BLaER1 (cell line): ENCODE data around the gene SEPTIN12.
"Not testable (repeated sequence)": the region's sequence is repeated elsewhere in the genome, so short reads cannot be mapped to it uniquely, and the experiment has no call there.

ENCODE experiments used
- H3K27ac ChIP-seq: shearing (Covaris generic); formaldehyde crosslinking; 2 replicates; pipeline ENCODE4 v1.8.1; 2022
- H3K27me3 ChIP-seq: shearing (Covaris generic); formaldehyde crosslinking; 2 replicates; pipeline ENCODE4 v1.8.1; 2022
- H3K36me3 ChIP-seq: shearing (Covaris generic); formaldehyde crosslinking; 2 replicates; pipeline ENCODE4 v1.8.1; 2022
- H3K4me1 ChIP-seq: shearing (Covaris generic); formaldehyde crosslinking; 2 replicates; pipeline ENCODE4 v1.8.1; 2022
- H3K4me2 ChIP-seq: shearing (Covaris generic); formaldehyde crosslinking; 2 replicates; pipeline ENCODE4 v1.8.1; 2022
- H3K4me3 ChIP-seq: shearing (Covaris generic); formaldehyde crosslinking; 2 replicates; pipeline ENCODE4 v1.8.1; 2022
- H3K9ac ChIP-seq: shearing (Covaris generic); formaldehyde crosslinking; 2 replicates; pipeline ENCODE4 v1.8.1; 2022
- H3K9me3 ChIP-seq: shearing (Covaris generic); formaldehyde crosslinking; 2 replicates; pipeline ENCODE4 v1.8.1; 2022
- H4K20me1 ChIP-seq: shearing (Covaris generic); formaldehyde crosslinking; 2 replicates; pipeline ENCODE4 v1.8.1; 2022
- Cebpa-rat ChIP-seq: shearing (Covaris generic); IDR thresholded peaks from 2 replicates; pipeline ENCODE4 v1.8.1; 2022

SEPTIN12 gene

DNA sequence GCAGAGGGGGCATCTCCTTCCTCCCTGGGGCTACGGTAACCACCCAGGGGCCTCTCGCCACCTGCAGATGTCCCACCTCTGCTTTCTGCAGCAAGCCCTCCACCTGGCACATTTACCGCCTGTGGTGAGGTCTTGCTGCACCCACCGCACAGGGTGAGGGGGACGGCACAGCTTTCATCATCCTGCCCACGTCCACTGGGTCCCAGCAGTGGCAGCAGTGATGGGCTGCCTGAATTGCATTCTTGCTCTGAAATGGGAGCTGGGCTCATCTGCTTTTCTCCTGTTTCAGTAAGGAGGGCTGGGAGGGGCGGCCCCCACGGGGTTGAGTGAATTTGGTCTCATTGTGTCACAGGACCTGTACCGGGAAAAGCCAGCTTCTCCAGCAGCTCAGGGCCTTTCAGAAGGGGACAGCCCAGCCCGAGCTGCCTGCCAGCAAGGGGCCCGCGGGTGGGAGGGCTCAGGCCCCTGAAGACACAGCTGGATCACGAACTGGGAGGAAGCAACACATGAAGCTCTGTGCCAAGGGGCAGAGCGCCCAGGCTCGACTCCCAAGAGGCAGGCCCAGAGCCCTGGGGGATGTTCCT, 41.1 kb downstream of the SEPTIN12 start:
- Histone ChIP-seq H3K4me3 (peak overlapping the region; percentile 22; the same call in 1 of the 2 replicates), H3K9ac (peak overlapping the region; percentile 49), H3K27me3 (no peaks in the 10 kb centered on the region), H4K20me1 (peaks cover 23% of the 10 kb centered on the region; the same call in 1 of the 2 replicates), H3K36me3 (peaks cover 24% of the 10 kb centered on the region), H3K27ac (peak overlapping the region; percentile 60), H3K9me3 (no peaks in the 10 kb centered on the region), H3K4me2 (peak overlapping the region; percentile 86), H3K4me1 (peaks cover 62% of the 10 kb centered on the region)
- no peak for TF ChIP-seq Cebpa-rat

- H3K27ac ChIP-seq: peak overlapping the region; percentile 60
- TF ChIP-seq Cebpa-rat: no peak
- no peaks in the 10 kb centered on the region for H3K27me3 ChIP-seq
- peak overlapping the region; percentile 86 for H3K4me2 ChIP-seq
- peaks cover 62% of the 10 kb centered on the region for H3K4me1 ChIP-seq
- peaks cover 15% of the 10 kb centered on the region for H3K36me3 ChIP-seq
- no peak overlapping the region for H3K4me3 ChIP-seq
- H3K9ac ChIP-seq: no peak overlapping the region; the same call in 1 of the 2 replicates
- H3K9me3 ChIP-seq: no peaks in the 10 kb centered on the region
- H4K20me1 ChIP-seq: 0 out of 2 replicates have a peak, but pooled peaks cover 15% of the 10 kb centered on the region
These were observed 41.9 kb downstream of the SEPTIN12 start for GRCh38 chr16:4746215-4746614.

GRCh38 chr16:4745274-4745569, 42.9 kb downstream of the SEPTIN12 start:
- no peak for TF ChIP-seq Cebpa-rat
- H3K4me3 ChIP-seq: no peak overlapping the region
- H3K9me3 ChIP-seq: no peaks in the 10 kb centered on the region
- H3K4me1 ChIP-seq: peaks cover 62% of the 10 kb centered on the region
- H3K4me2 ChIP-seq: no peak overlapping the region
- H3K27me3 ChIP-seq: no peaks in the 10 kb centered on the region
- 0 out of 2 replicates have a peak, but pooled peaks cover 11% of the 10 kb centered on the region for H4K20me1 ChIP-seq
- H3K27ac ChIP-seq: no peak overlapping the region
- H3K36me3 ChIP-seq: peaks cover 6% of the 10 kb centered on the region; the same call in 1 of the 2 replicates
- H3K9ac ChIP-seq: no peak overlapping the region

DNA sequence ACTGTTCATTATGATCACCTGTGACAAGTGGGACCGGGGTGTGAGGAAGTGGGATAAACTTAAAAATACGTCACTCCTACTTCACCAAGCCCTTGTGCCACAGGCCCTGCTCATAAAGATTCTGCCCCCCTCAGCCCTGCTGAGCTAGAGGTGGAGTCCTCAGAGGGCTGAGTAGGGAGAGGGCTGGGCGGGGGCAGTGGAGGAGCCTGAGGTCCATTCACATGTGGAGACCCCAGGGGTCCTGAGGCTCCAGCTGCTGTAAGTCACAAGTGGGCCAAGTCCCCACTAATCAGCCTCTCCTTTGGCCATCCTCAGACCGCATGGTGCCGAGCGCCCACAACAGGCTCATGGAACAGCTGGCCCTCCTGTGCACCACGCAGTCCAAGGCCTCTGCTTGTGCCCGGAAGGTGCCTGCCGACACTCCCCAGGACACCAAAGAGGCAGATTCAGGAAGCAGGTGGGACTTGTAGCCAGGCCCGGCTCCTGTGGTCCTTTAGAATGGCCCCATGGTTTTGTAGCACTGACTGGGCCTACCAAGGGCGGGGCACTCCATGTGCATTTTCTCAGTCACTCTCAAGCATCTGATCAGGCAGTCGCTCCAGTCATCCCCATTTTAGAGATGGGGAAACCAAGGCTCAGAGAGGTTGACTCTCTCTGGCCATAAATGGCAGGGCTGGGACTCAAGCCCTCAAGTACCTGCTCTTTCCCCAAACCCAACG, 43.4 kb downstream of the SEPTIN12 start:
- Histone ChIP-seq H3K9ac (no peak overlapping the region), H3K4me1 (peaks cover 58% of the 10 kb centered on the region), H3K36me3 (peaks cover 1% of the 10 kb centered on the region; the same call in 1 of the 2 replicates), H3K27ac (no peak overlapping the region), H4K20me1 (0 out of 2 replicates have a peak, but pooled peaks cover 6% of the 10 kb centered on the region), H3K27me3 (no peaks in the 10 kb centered on the region), H3K9me3 (no peaks in the 10 kb centered on the region), H3K4me2 (no peak overlapping the region), H3K4me3 (no peak overlapping the region)
- TF ChIP-seq Cebpa-rat: no peak

DNA sequence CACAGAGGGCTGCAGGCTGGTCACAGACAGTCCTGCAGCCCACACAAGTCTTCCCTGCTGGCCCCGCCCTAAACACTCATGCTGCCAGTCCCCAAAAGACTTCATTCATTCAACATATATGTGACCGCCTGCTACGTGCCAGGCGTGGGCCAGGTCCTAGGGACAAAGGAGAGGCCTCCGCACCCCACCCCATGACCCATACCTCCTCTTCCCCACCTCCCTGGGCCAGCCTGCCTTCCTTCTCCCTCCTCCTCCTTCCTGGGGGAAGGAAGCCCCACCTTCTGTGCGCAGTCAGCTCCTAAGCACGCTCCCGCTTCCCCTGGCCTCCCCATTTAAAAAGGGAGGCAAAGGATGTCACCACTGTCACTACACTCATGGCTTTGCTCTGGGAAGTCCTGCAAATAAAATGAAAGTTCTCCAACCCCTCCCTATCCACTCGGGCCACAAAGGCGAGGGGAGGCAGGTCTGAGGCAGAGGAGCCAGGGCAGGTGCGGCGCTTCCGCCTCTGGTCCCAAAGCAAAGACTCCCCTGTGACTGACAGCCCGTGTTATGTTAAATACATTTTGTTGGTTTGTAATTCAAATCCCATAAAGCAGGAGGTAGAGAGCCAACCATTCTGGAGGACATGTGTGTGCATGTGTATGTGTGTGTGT, 44.8 kb downstream of the SEPTIN12 start:
- no peaks in the 10 kb centered on the region for H3K27me3 ChIP-seq
- no peaks in the 10 kb centered on the region for H3K9me3 ChIP-seq
- peaks cover 50% of the 10 kb centered on the region for H3K4me1 ChIP-seq
- H3K4me2 ChIP-seq: peak overlapping the region; percentile 52
- no peak for TF ChIP-seq Cebpa-rat
- H4K20me1 ChIP-seq: 0 out of 2 replicates have a peak, but pooled peaks cover 5% of the 10 kb centered on the region
- H3K27ac ChIP-seq: no peak overlapping the region
- H3K9ac ChIP-seq: peak overlapping the region; percentile 31; the same call in 1 of the 2 replicates
- no peak overlapping the region for H3K4me3 ChIP-seq
- no peaks in the 10 kb centered on the region for H3K36me3 ChIP-seq

- H4K20me1 ChIP-seq, H3K27me3 ChIP-seq, H3K9ac ChIP-seq: not testable (repeated sequence)
These were observed 49.8 kb downstream of the SEPTIN12 start for GRCh38 chr16:4738370-4738769.

DNA sequence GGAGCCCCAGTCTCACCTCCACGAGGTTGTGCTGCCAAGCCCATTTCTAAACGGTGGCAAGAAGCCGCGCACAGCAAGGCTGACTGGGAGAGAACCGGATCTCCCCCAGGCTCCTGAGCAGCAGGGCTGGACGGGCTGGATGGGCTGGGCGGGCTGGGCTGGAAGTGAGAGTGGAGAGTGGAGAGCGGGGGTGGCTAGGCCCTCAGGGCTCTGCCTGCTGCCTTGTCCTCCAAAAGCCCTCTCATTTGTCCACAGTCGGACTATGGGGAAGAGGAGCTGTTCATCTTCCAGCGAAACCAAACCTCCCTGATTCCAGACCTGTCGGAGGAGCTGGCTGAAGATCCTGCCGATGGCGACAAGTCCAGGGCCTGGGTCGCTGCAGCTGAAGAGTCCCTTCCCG, 50.6 kb downstream of the SEPTIN12 start:
- H4K20me1 ChIP-seq: no peaks in the 10 kb centered on the region
- no peak overlapping the region for H3K9ac ChIP-seq
- no peak for TF ChIP-seq Cebpa-rat

More at GRCh38 chr16:4738370-4738769, 49.8 kb downstream of the SEPTIN12 start:
- H3K4me3 ChIP-seq, H3K9me3 ChIP-seq, H3K27ac ChIP-seq, H3K36me3 ChIP-seq, H3K4me2 ChIP-seq: not testable (repeated sequence)
- H3K4me1 ChIP-seq: peaks cover 32% of the 10 kb centered on the region

GRCh38 chr16:4736546-4736945, 51.6 kb downstream of the SEPTIN12 start:
- H3K9ac ChIP-seq: no peak overlapping the region
- no peak overlapping the region for H3K4me3 ChIP-seq
- TF ChIP-seq Cebpa-rat: no peak
- no peak overlapping the region for H3K27ac ChIP-seq
- no peaks in the 10 kb centered on the region for H3K27me3 ChIP-seq
- H3K9me3 ChIP-seq: no peaks in the 10 kb centered on the region
- H3K36me3 ChIP-seq: 0 out of 2 replicates have a peak, but pooled peaks cover 4% of the 10 kb centered on the region
- no peaks in the 10 kb centered on the region for H4K20me1 ChIP-seq
- H3K4me1 ChIP-seq: peaks cover 32% of the 10 kb centered on the region
- H3K4me2 ChIP-seq: no peak overlapping the region

More for the DNA sequence above, 50.6 kb downstream of the SEPTIN12 start:
- H3K4me3 ChIP-seq: no peak overlapping the region
- no peaks in the 10 kb centered on the region for H3K27me3 ChIP-seq
- peaks cover 32% of the 10 kb centered on the region for H3K4me1 ChIP-seq
- no peaks in the 10 kb centered on the region for H3K36me3 ChIP-seq
- H3K9me3 ChIP-seq: no peaks in the 10 kb centered on the region
- H3K27ac ChIP-seq: no peak overlapping the region
- H3K4me2 ChIP-seq: no peak overlapping the region

- no peak for TF ChIP-seq Cebpa-rat
- Histone ChIP-seq H3K4me1 (peaks cover 32% of the 10 kb centered on the region), H3K9ac (peak overlapping the region; percentile 87), H3K27me3 (no peaks in the 10 kb centered on the region), H3K36me3 (peaks cover 17% of the 10 kb centered on the region), H3K4me3 (peak overlapping the region; percentile 96), H3K4me2 (peak overlapping the region; percentile 99), H3K27ac (peak overlapping the region; percentile 79), H4K20me1 (no peaks in the 10 kb centered on the region), H3K9me3 (no peaks in the 10 kb centered on the region)
These were observed 53.2 kb downstream of the SEPTIN12 start for GRCh38 chr16:4734730-4735535.
